22Rv1 (cell line): ENCODE measurements around the gene NDUFAF7.

ENCODE experiments used
- CTCF ChIP-seq: fragments of 450-650 bp; IDR thresholded peaks from 2 replicates; pipeline ENCODE4 v1.5.1; 2017; ENCODE audit warnings: mild to moderate bottlenecking
- ZFX ChIP-seq: fragments of 450-650 bp; IDR thresholded peaks from 2 replicates; pipeline ENCODE4 v1.6.1; 2017; ENCODE audit warnings: antibody characterized with exemption, borderline replicate concordance

GRCh38 chr2:37219046-37219445, 12.4 kb upstream of the NDUFAF7 start:
- TF ChIP-seq CTCF, result no peak
- no peak for TF ChIP-seq ZFX
